ENCODE results near the gene HACL1. TPM values are rescaled to one million over a fixed set of nuclear protein-coding genes. Genes with fewer than 3 reads are reported as not detected.

HACL1 gene
- total and polyA plus RNA-seq, 2 donors (not counting 1 experiment from before 2014, with no cell fraction given): 20.8 to 38.7 TPM

GRCh38 chr3:15601046-15601398 is 347 bp downstream of the HACL1 start:
- DNase-seq (no peak), ATAC-seq (ENCODE audit: low read depth) (no peak)
- peak overlapping the region; percentile 92 for H3K4me2 ChIP-seq (replicated peaks; ENCODE audit: low read depth, low read length, poor library complexity, severe bottlenecking)
- H3K4me3 ChIP-seq (ENCODE audit: control extremely low read depth in 1 of 5, extremely low read depth in 1 of 5, insufficient read depth in 1 of 5, low read depth in 2 of 5, low read length in 4 of 5): peak overlapping the region; percentile 67 to 99 (median 92)
- peaks cover 1 to 27% of the 10 kb centered on the region in 2 experiments for H3K36me3 ChIP-seq (replicated peaks in 1 of 2; ENCODE audit: control extremely low read depth in 1 of 2, control insufficient read depth in 1 of 2, extremely low read depth in 1 of 2, insufficient read depth in 2 of 2, low read length in 1 of 2)
- H3K27me3 ChIP-seq (replicated peaks in 1 of 4; ENCODE audit: control extremely low read depth in 1 of 4, control insufficient read depth in 3 of 4, insufficient read depth in 4 of 4, low read length in 3 of 4): no peaks in the 10 kb centered on the region
- H4K20me1 ChIP-seq (ENCODE audit: control insufficient read depth, insufficient read depth, low read length, poor library complexity, severe bottlenecking): no peaks in the 10 kb centered on the region
- ChIA-PET CTCF (interaction anchor here (0.6 to 1.4 kb wide), 3 partner anchors 28 to 296 kb away, joined by 3 to 5 read pairs (median 3); no protein-coding TSS in a partner anchor), POLR2A (interaction anchor here (0.6 kb wide), 1 partner anchor 219 kb away, joined by 5 read pairs; no protein-coding TSS in a partner anchor)
- peak overlapping the region; percentile 81 to 87 for H3K27ac ChIP-seq (ENCODE audit: low read length in 2 of 2)
- H3K4me1 ChIP-seq (ENCODE audit: control insufficient read depth in 2 of 2, insufficient read depth in 2 of 2, low read length in 2 of 2): peaks cover 16 to 23% of the 10 kb centered on the region in 2 donors
- no peaks in the 10 kb centered on the region for H3K9me3 ChIP-seq (ENCODE audit: control extremely low read depth in 1 of 3, control insufficient read depth in 2 of 3, insufficient read depth in 1 of 3, low read length in 2 of 3)
- H3K79me2 ChIP-seq (ENCODE audit: control insufficient read depth, insufficient read depth, low read length): peaks cover 29% of the 10 kb centered on the region
- Mint-ChIP-seq H3K4me1 (peaks cover 41% of the 10 kb centered on the region), H3K27ac (peak overlapping the region; percentile 99), H3K9me3 (ENCODE audit: insufficient read depth) (no peaks in the 10 kb centered on the region), H3K4me3 (peak overlapping the region; percentile 100), H3K27me3 (no peaks in the 10 kb centered on the region)
- intact Hi-C loops (cut with micrococcal nuclease): loop anchor here (1.0 to 10.0 kb wide), 6 partner anchors 44 to 1476 kb away; partner anchors contain the start of genes CAPN7, CHCHD4, EAF1 and METTL6
- peak overlapping the region; percentile 98 for H3K9ac ChIP-seq (ENCODE audit: low read length)
- TF ChIP-seq CTCF (IDR thresholded peaks at IDR 0.05): no peak
- WGBS (ENCODE audit: insufficient coverage): under 1% methylated on average over 19 of the region's 19 CpGs
- peak overlapping the region; percentile 98 for H2AFZ ChIP-seq (ENCODE audit: insufficient read depth, low read depth, low read length, poor library complexity, severe bottlenecking)

- no peaks in the 10 kb centered on the region for H3K27me3 ChIP-seq (replicated peaks in 1 of 4; ENCODE audit: control extremely low read depth in 1 of 4, control insufficient read depth in 3 of 4, insufficient read depth in 4 of 4, low read length in 3 of 4)
- Mint-ChIP-seq H3K4me3 (no peak overlapping the region), H3K4me1 (peaks cover 26% of the 10 kb centered on the region), H3K27ac (no peak overlapping the region), H3K9me3 (ENCODE audit: insufficient read depth) (no peaks in the 10 kb centered on the region), H3K27me3 (no peaks in the 10 kb centered on the region)
- intact Hi-C loops (cut with micrococcal nuclease): no loop called here
- no peak overlapping the region for H3K27ac ChIP-seq (ENCODE audit: low read length in 2 of 2)
- H3K9me3 ChIP-seq (ENCODE audit: control extremely low read depth in 1 of 3, control insufficient read depth in 2 of 3, insufficient read depth in 1 of 3, low read length in 2 of 3): no peaks in the 10 kb centered on the region
- peaks cover 1 to 32% of the 10 kb centered on the region in 2 experiments for H3K36me3 ChIP-seq (replicated peaks in 1 of 2; ENCODE audit: control extremely low read depth in 1 of 2, control insufficient read depth in 1 of 2, extremely low read depth in 1 of 2, insufficient read depth in 2 of 2, low read length in 1 of 2)
- ChIA-PET CTCF (interaction anchor here (0.6 kb wide), 1 partner anchor 21 kb away, joined by 4 read pairs; no protein-coding TSS in a partner anchor), POLR2A (no interaction called here)
- TF ChIP-seq CTCF (IDR thresholded peaks at IDR 0.05): no peak
- TF ChIP-seq EZH2 (IDR thresholded peaks at IDR 0.05; ENCODE audit: borderline replicate concordance, insufficient read depth, low read depth, low read length, poor library complexity, severe bottlenecking): no peak
- H2AFZ ChIP-seq (ENCODE audit: insufficient read depth, low read depth, low read length, poor library complexity, severe bottlenecking): no peak overlapping the region
- H3K4me3 ChIP-seq (ENCODE audit: control extremely low read depth in 1 of 5, extremely low read depth in 1 of 5, insufficient read depth in 1 of 5, low read depth in 2 of 5, low read length in 4 of 5): no peak overlapping the region
- peaks cover 9 to 16% of the 10 kb centered on the region in 2 donors for H3K4me1 ChIP-seq (ENCODE audit: control insufficient read depth in 2 of 2, insufficient read depth in 2 of 2, low read length in 2 of 2)
- no CpG with 5 or more reads among the region's 2 CpGs for WGBS (ENCODE audit: insufficient coverage)
- H3K79me2 ChIP-seq (ENCODE audit: control insufficient read depth, insufficient read depth, low read length): peaks cover 26% of the 10 kb centered on the region
- H3K9ac ChIP-seq (ENCODE audit: low read length): no peak overlapping the region
- no peaks in the 10 kb centered on the region for H4K20me1 ChIP-seq (ENCODE audit: control insufficient read depth, insufficient read depth, low read length, poor library complexity, severe bottlenecking)
- H3K4me2 ChIP-seq (replicated peaks; ENCODE audit: low read depth, low read length, poor library complexity, severe bottlenecking): no peak overlapping the region
- ATAC-seq (ENCODE audit: low read depth): no peak
- DNase-seq: no peak
Observed at GRCh38 chr3:15595955-15596354, 5.4 kb downstream of the HACL1 start.

Data from B cell (primary cell).